ENCODE measurements around the gene WNT10A. TPM values are rescaled to one million over a fixed set of nuclear protein-coding genes. Genes with fewer than 3 reads are reported as not detected.
A peak's percentile ranks its signal among the peaks of the same experiment; 100 is the strongest.

WNT10A gene
- 8.7 TPM for polyA plus RNA-seq (2012; ENCODE audit: insufficient read depth, insufficient read length, low read depth)

DNA sequence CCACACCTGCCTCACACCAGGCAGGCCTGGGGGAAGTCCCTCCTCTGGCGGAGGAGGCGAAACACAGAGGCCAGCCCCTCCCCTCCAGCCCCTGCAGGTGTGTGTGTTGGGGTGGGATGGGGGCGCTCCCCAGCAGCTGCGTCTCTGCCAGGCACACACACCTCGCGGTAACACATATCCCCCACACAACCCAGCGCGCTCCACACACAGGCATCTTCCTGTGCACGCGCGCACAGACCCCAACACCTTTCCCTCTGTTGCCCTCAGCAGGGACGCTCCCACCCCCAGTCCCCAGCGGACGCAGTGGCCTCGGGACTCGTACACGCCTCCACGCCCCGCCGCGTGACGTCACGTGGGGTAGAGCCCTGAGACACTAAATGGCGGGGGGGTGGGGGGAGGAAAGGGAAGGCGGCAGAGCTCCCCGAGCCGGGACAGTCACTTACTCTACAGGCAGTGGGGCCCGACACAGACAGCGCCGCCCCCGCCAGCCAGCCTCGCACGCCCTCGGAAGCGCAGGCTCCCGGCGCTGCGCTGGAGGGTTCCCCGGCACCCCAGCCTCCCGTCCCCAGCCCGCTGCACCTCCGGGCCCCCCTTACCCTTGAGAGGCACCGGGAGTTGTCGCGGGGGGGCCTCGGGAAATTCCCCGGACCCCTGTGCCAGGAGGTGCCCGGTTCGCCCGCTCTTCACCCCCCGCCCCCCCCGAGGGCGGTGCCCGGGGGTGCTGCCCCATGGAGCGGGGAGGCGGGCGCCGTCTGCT is at the start of gene WNT10A:
Gene WNT10A, plus strand, starts transcription at position 751 of the 757 bp plus-strand sequence. CDS start 144 bp downstream, outside the sequence.
- Histone ChIP-seq H3K9me3 (no peaks in the 10 kb centered on the region), H3K4me1 (peaks cover 40% of the 10 kb centered on the region), H3K4me3 (ENCODE audit: low read depth, low read length) (peak within 1 kb of the TSS; percentile 32), H3K27me3 (no peaks in the 10 kb centered on the region), H3K36me3 (no peaks in the 10 kb centered on the region)
- TF ChIP-seq, protein P1, sequence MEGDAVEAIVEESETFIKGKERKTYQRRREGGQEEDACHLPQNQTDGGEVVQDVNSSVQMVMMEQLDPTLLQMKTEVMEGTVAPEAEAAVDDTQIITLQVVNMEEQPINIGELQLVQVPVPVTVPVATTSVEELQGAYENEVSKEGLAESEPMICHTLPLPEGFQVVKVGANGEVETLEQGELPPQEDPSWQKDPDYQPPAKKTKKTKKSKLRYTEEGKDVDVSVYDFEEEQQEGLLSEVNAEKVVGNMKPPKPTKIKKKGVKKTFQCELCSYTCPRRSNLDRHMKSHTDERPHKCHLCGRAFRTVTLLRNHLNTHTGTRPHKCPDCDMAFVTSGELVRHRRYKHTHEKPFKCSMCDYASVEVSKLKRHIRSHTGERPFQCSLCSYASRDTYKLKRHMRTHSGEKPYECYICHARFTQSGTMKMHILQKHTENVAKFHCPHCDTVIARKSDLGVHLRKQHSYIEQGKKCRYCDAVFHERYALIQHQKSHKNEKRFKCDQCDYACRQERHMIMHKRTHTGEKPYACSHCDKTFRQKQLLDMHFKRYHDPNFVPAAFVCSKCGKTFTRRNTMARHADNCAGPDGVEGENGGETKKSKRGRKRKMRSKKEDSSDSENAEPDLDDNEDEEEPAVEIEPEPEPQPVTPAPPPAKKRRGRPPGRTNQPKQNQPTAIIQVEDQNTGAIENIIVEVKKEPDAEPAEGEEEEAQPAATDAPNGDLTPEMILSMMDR (IDR thresholded peaks at IDR 0.05; ENCODE audit: low read depth, low read length) = no peak
- peak; percentile 33 for DNase-seq

DNA sequence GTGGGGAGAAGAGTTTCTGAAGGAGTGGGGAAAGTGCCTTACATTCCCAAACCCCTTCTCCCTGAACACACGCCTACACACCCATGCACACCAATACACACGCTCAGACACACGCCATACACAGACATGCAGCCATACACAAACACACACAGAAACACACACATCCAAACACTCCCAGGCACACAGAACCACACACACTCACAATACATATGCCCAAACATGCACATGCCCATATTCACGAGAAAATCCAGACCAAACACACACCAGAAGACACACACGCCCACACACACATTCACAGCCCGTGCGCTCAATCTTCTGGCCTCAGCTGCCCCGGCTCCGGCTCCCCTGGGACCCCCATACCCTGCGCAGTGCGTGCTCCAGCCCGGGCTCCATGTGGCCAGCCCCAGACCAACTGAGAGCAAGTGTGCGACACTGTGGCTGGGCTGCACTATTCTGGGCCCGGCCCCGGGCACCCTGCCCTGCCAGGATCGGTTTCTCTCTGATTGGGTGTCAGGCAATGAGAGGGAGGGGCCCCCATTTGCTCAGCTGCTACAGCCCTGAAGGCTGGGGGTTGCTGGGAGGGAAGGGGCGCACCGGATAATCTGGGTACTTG is 49.2 kb upstream of the WNT10A start, which contains the start of gene PRKAG3:
Gene PRKAG3, minus strand, starts transcription at position 426 of the 613 bp plus-strand sequence.
- Histone ChIP-seq H3K27me3 (no peaks in the 10 kb centered on the region), H3K4me1 (peaks cover 5% of the 10 kb centered on the region), H3K36me3 (no peaks in the 10 kb centered on the region), H3K4me3 (ENCODE audit: low read depth, low read length) (no peak within 1 kb of the TSS), H3K9me3 (no peaks in the 10 kb centered on the region)
- peak; percentile 74 for DNase-seq
- TF ChIP-seq, protein P1 (IDR thresholded peaks at IDR 0.05; ENCODE audit: low read depth, low read length) = no peak

DNA sequence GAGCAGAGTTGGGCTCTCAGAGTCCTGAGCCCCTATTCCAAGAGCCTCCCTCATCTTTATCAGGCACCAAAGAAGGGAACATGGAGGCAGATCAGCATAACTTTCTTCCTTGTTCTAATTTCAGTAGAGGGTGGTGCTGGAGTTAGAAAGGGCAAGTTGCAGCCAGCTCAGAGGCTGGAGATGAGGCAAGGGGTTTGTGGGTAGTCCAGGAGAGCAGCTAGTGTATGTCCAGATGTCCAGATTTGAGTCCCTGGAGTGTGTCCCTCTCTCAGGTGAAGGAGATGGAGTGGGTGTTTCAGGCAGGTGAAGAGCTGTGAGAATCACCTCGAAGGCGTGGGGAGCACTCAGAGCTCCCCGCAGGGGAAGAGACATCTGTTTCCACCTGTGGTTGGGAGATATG is 48.6 kb upstream of the WNT10A start:
- H3K4me1 ChIP-seq = peaks cover 5% of the 10 kb centered on the region
- no peak for DNase-seq
- TF ChIP-seq, protein P1 (IDR thresholded peaks at IDR 0.05; ENCODE audit: low read depth, low read length) = no peak
- H3K9me3 ChIP-seq = no peaks in the 10 kb centered on the region; the same call in 1 of the 2 replicates
- no peaks in the 10 kb centered on the region for H3K36me3 ChIP-seq
- H3K4me3 ChIP-seq (ENCODE audit: low read depth, low read length) = no peak overlapping the region
- no peaks in the 10 kb centered on the region; the same call in 1 of the 2 replicates for H3K27me3 ChIP-seq

DNA sequence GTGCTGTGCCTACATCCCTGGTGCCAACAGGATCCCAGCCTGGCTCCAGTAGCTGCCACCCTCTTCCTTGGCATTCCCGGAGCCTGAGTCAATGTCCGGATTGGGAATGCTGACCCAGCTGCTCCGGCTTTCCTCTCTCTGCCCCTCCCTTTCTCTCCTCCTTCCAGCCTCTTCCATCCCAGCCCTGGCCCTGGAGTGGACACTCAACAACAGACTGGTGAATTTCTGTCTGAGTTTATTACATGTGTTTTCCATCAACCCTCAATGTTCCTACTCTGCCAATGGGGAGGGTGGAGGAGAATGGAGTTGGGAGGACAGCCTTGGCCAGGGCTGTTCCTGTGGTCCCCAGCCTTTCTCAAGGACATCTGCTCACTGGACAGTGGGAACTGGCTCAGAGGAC is 48.1 kb upstream of the WNT10A start:
- H3K9me3 ChIP-seq = no peaks in the 10 kb centered on the region; the same call in 1 of the 2 replicates
- no peak for DNase-seq
- peaks cover 5% of the 10 kb centered on the region for H3K4me1 ChIP-seq
- no peak overlapping the region for H3K4me3 ChIP-seq (ENCODE audit: low read depth, low read length)
- TF ChIP-seq, protein P1 (IDR thresholded peaks at IDR 0.05; ENCODE audit: low read depth, low read length) = no peak
- no peaks in the 10 kb centered on the region; the same call in 1 of the 2 replicates for H3K27me3 ChIP-seq
- no peaks in the 10 kb centered on the region for H3K36me3 ChIP-seq

DNA sequence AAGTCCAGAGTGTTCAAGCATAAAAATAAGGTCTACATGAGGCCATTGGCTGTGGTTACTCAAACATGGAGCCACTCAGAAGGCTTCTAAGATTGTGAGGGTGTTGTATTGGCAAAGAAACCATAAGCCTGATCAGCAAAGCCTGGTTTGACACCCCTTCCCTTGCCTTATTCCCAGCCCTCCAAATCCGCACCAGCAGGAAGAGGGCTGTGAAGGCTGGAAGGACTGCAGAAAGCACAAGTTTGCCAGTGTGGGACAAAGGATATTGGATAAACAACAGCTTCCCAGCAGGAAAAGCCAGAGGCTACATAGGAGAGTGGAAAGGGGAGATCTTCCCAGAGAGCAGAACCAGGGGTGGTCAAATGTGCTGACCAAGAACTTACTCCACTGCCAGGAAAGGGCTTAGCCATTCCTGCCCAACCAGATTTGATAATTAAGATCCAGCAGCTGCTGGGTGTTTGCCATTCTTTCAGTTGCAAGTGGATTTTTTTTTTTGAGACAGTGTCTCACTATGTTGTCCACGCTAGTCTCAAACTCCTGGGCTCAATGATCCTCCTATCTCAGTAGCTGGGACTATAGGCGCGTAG is 47.5 kb upstream of the WNT10A start:
- no peaks in the 10 kb centered on the region; the same call in 1 of the 2 replicates for H3K27me3 ChIP-seq
- TF ChIP-seq, protein P1 (IDR thresholded peaks at IDR 0.05; ENCODE audit: low read depth, low read length) = no peak
- H3K4me1 ChIP-seq = peaks cover 5% of the 10 kb centered on the region
- H3K4me3 ChIP-seq (ENCODE audit: low read depth, low read length) = no peak overlapping the region
- no peak for DNase-seq
- no peaks in the 10 kb centered on the region; the same call in 1 of the 2 replicates for H3K9me3 ChIP-seq
- H3K36me3 ChIP-seq = no peaks in the 10 kb centered on the region

All from BE2C (cell line).